Endothelial cell of umbilical vein (primary cell): ENCODE measurements around the gene RXFP1. TPM values are rescaled to one million over a fixed set of nuclear protein-coding genes. Genes with fewer than 3 reads are reported as not detected.

Source experiments
- BruUV-seq: library from RNA; stranded (reverse); fragments of 400-500 nt; replicated peaks from 2 replicates; lab custom pipeline; 2021; lab: Mats Ljungman, UMichigan
- CTCF ChIA-PET: fragments of 300-600, 350-600 bp; sonication (Branson Sonifier 250); formaldehyde crosslinking; loops from one replicate; lab custom pipeline; 2021; ENCODE audit warnings: antibody characterized with exemption, inconsistent platforms; lab: Charles Lee
- POLR2A ChIA-PET: fragments of 300-600, 350-600 bp; sonication (Branson Sonifier 250); formaldehyde crosslinking; loops from one replicate; lab custom pipeline; 2021; ENCODE audit warnings: antibody characterized with exemption, inconsistent platforms; lab: Charles Lee
- DNase-seq: peaks from one replicate; pipeline ENCODE4 v3.0.0-alpha.2; 2011; ENCODE audit warnings: low read depth, low spot score
- FAIRE-seq: peaks from 2 replicates; lab custom pipeline; 2011; peaks lifted over from hg19 to GRCh38; lab: Jason Lieb, UNC
- H2AFZ ChIP-seq: 2 replicates; pipeline ENCODE4 v1.6.0; 2012; ENCODE audit warnings: low read depth, low read length, control low read depth, inconsistent platforms
- H3K27ac ChIP-seq: 2 replicates; pipeline ENCODE4 v1.5.1; 2011; ENCODE audit warnings: low read depth, mild to moderate bottlenecking, control low read depth, low read length, moderate library complexity; ENCODE audit not compliant: insufficient read depth
- H3K27me3 ChIP-seq, 2 experiments: 2 replicates each; pipeline versions ENCODE4 v1.6.0 to v1.6.1; 2011; ENCODE audit warnings: low read length in 2 of 2, mixed read lengths in 1 of 2; ENCODE audit not compliant: control insufficient read depth in 2 of 2, insufficient read depth in 2 of 2
- H3K36me3 ChIP-seq, 2 experiments: 2 replicates in 1 of 2; 3 replicates in 1 of 2; pipeline ENCODE4 v1.5.1; 2011; ENCODE audit warnings: low read length in 2 of 2, mild to moderate bottlenecking in 1 of 2, moderate library complexity in 1 of 2; ENCODE audit not compliant: control insufficient read depth in 2 of 2, insufficient read depth in 2 of 2; ENCODE audit errors: extremely low read depth in 1 of 2
- H3K4me1 ChIP-seq: 3 replicates; pipeline ENCODE4 v1.5.1; 2011; ENCODE audit warnings: mild to moderate bottlenecking, low read length; ENCODE audit not compliant: control insufficient read depth, insufficient read depth; ENCODE audit errors: extremely low read depth
- H3K4me2 ChIP-seq: 2 replicates; pipeline ENCODE4 v1.6.1; 2011; ENCODE audit warnings: low read length, control low read depth, mixed read lengths; ENCODE audit not compliant: insufficient read depth
- H3K4me3 ChIP-seq, 3 experiments: fragments of 200-600 bp in 1 of 3; sonication (generic), shearing (Covaris generic) in 1 of 3; replicated peaks in 1 of 3; 2 replicates each; pipeline ENCODE4 v1.5.1; 2011 to 2016; ENCODE audit warnings: control low read depth in 3 of 3, low read length in 3 of 3, mild to moderate bottlenecking in 2 of 3, inconsistent platforms in 1 of 3, low read depth in 1 of 3, moderate library complexity in 1 of 3; ENCODE audit not compliant: insufficient read depth in 1 of 3
- H3K79me2 ChIP-seq: 2 replicates; pipeline ENCODE4 v1.6.0; 2012; ENCODE audit warnings: low read length, inconsistent platforms; ENCODE audit not compliant: control insufficient read depth, insufficient read depth
- H3K9ac ChIP-seq: replicated peaks from 2 replicates; pipeline ENCODE3; 2011; ENCODE audit warnings: low read length, control low read depth; ENCODE audit not compliant: insufficient read depth; ENCODE audit errors: extremely low read depth
- H3K9me1 ChIP-seq: replicated peaks from 3 replicates; pipeline ENCODE4 v1.6.0; 2011; ENCODE audit warnings: mild to moderate bottlenecking, low read length; ENCODE audit not compliant: control insufficient read depth, insufficient read depth; ENCODE audit errors: extremely low read depth
- H3K9me3 ChIP-seq: replicated peaks from 2 replicates; pipeline ENCODE4 v1.5.1; 2012; ENCODE audit warnings: low read length, inconsistent platforms; ENCODE audit not compliant: control insufficient read depth, insufficient read depth
- H4K20me1 ChIP-seq: replicated peaks from 2 replicates; pipeline ENCODE3; 2011; ENCODE audit warnings: mild to moderate bottlenecking, low read length; ENCODE audit not compliant: control insufficient read depth, insufficient read depth; ENCODE audit errors: extremely low read depth
- CTCF ChIP-seq, 2 donors: IDR thresholded peaks; 1 replicate in 1 of 2; 2 replicates in 1 of 2; pipeline ENCODE4 v1.5.1; 2011; ENCODE audit warnings: low read length in 2 of 2, mild to moderate bottlenecking in 2 of 2, moderate library complexity in 2 of 2, control low read depth in 1 of 2, inconsistent platforms in 1 of 2, low read depth in 1 of 2; ENCODE audit not compliant: insufficient read depth in 1 of 2; ENCODE audit errors: extremely low read depth in 1 of 2
- EZH2 ChIP-seq: IDR thresholded peaks from 2 replicates; pipeline ENCODE4 v1.6.1; 2012; ENCODE audit warnings: borderline replicate concordance, low read depth, mild to moderate bottlenecking, moderate library complexity, low read length, inconsistent platforms; ENCODE audit not compliant: severe bottlenecking
- FOS ChIP-seq: IDR thresholded peaks from 2 replicates; pipeline ENCODE4 v1.6.1; 2011; ENCODE audit warnings: mild to moderate bottlenecking, low read length, moderate library complexity, borderline replicate concordance; ENCODE audit not compliant: insufficient read depth
- GATA2 ChIP-seq: IDR thresholded peaks from 2 replicates; pipeline ENCODE4 v1.7.0; 2011; ENCODE audit warnings: low read depth, mild to moderate bottlenecking, moderate library complexity, mixed read lengths, low read length; ENCODE audit not compliant: insufficient read length, insufficient read depth
- JUN ChIP-seq: IDR thresholded peaks from 2 replicates; pipeline ENCODE4 v1.6.1; 2011; ENCODE audit warnings: borderline replicate concordance, low read depth; ENCODE audit not compliant: insufficient read length, insufficient read depth
- MAX ChIP-seq: IDR thresholded peaks from 2 replicates; pipeline ENCODE4 v1.6.1; 2011; ENCODE audit not compliant: insufficient read depth, insufficient read length
- MYC ChIP-seq: IDR thresholded peaks from one replicate; pipeline ENCODE4 v1.6.1; 2011; ENCODE audit warnings: mild to moderate bottlenecking, low read depth, low read length
- POLR2A ChIP-seq: IDR thresholded peaks from 2 replicates; pipeline ENCODE4 v1.6.1; 2012; ENCODE audit warnings: low read depth, mild to moderate bottlenecking, control low read depth, low read length
- POLR2AphosphoS5 ChIP-seq: IDR thresholded peaks from 2 replicates; pipeline ENCODE4 v1.6.1; 2012; ENCODE audit warnings: low read depth, mild to moderate bottlenecking, control low read depth, low read length, moderate library complexity; ENCODE audit not compliant: insufficient read depth
- dilution Hi-C: fragments of 300-500 bp; cut with MboI; formaldehyde crosslinking; loops from one replicate; pipeline ENCODE4 v1.15.0; 2019; ENCODE audit warnings: low sequenced_read_pairs; ENCODE audit not compliant: extremely low pct_ligation_motif_present
- intact Hi-C: fragments of 100-400 bp; cut with micrococcal nuclease; formaldehyde crosslinking; loops from one replicate; pipeline ENCODE4 v1.10.0; 2022
- polyA plus RNA-seq, 4 experiments: library from polyadenylated mRNA; depleted of rRNA in 3 of 4; stranded (reverse) in 3 of 4; unstranded in 1 of 4; fragments of >200 nt; gene quantifications; 2 replicates each; pipeline versions ENCODE4 v1.2.1 to v1.2.3, GENCODE V29; 2011 to 2012; ENCODE audit warnings: missing spikeins in 1 of 4
- total RNA-seq: library from RNA; stranded (reverse); gene quantifications from 2 replicates; pipeline ENCODE4 v1.2.3, GENCODE V29; 2021

The RXFP1 gene
- total and polyA plus RNA-seq, 2 donors (not counting 3 experiments of a cell fraction or from before 2014, with no cell fraction given), result not detected

- H3K27ac ChIP-seq, result no peak overlapping the region
- H4K20me1 ChIP-seq, result no peaks in the 10 kb centered on the region
- TF ChIP-seq POLR2AphosphoS5, result no peak
- no peak for TF ChIP-seq EZH2
- TF ChIP-seq GATA2, result no peak
- no peak for TF ChIP-seq MYC
- no peak for TF ChIP-seq MAX
- peaks cover 0 to 2% of the 10 kb centered on the region in 2 experiments for H3K27me3 ChIP-seq
- intact Hi-C loops, result no loop called here
- no peaks in the 10 kb centered on the region for H3K9me1 ChIP-seq
- no peak overlapping the region for H3K4me2 ChIP-seq
- H3K4me3 ChIP-seq, result no peak overlapping the region
- no TSS peak for BruUV-seq
- no peaks in the 10 kb centered on the region for H3K79me2 ChIP-seq
- H3K9ac ChIP-seq, result no peak overlapping the region
- DNase-seq (no peak), FAIRE-seq (no peak)
- no peak overlapping the region for H2AFZ ChIP-seq
- H3K4me1 ChIP-seq, result no peaks in the 10 kb centered on the region
- CTCF ChIA-PET, result interaction anchor here (1.3 kb wide), 1 partner anchor 21 kb away, joined by 3 read pairs; no protein-coding TSS in a partner anchor
- dilution Hi-C loops, result no loop called here
- H3K9me3 ChIP-seq, result no peaks in the 10 kb centered on the region
- POLR2A ChIA-PET, result no interaction called here
- no peaks in the 10 kb centered on the region for H3K36me3 ChIP-seq
Measured at GRCh38 chr4:158644356-158644755, 122.7 kb downstream of the RXFP1 start.

- H3K9ac ChIP-seq, result no peak overlapping the region
- no peak for DNase-seq
- dilution Hi-C loops (no loop called here), intact Hi-C loops (no loop called here)
- ChIA-PET CTCF (interaction anchor here (1.2 to 1.8 kb wide), 3 partner anchors 10 to 21 kb away, joined by 3 to 4 read pairs (median 3); no protein-coding TSS in a partner anchor), POLR2A (no interaction called here)
- BruUV-seq, result no TSS peak
- no peaks in the 10 kb centered on the region for H3K9me1 ChIP-seq
- H2AFZ ChIP-seq, result no peak overlapping the region
- no peaks in the 10 kb centered on the region for H3K36me3 ChIP-seq
- peaks cover 0 to 2% of the 10 kb centered on the region in 2 experiments for H3K27me3 ChIP-seq
- FAIRE-seq, result no peak
- H3K4me2 ChIP-seq, result no peak overlapping the region
- H4K20me1 ChIP-seq, result no peaks in the 10 kb centered on the region
- TF ChIP-seq MAX (no peak), POLR2A (no peak), CTCF (IDR thresholded peaks at IDR 0.05; ENCODE audit: extremely low read depth in 1 of 2, insufficient read depth in 1 of 2, low read depth in 1 of 2, low read length in 2 of 2) (no peak), MYC (no peak), EZH2 (no peak), FOS (no peak), POLR2AphosphoS5 (no peak), GATA2 (no peak), JUN (no peak)
- no peak overlapping the region for H3K27ac ChIP-seq
- H3K4me1 ChIP-seq, result no peaks in the 10 kb centered on the region
- H3K9me3 ChIP-seq, result no peaks in the 10 kb centered on the region
- H3K79me2 ChIP-seq, result no peaks in the 10 kb centered on the region
- H3K4me3 ChIP-seq, result no peak overlapping the region
Measured at GRCh38 chr4:158644760-158645159, 123.1 kb downstream of the RXFP1 start.
